ENCODE data around the gene VILL.

Gene VILL

GRCh38 chr3:37993820-37994638 lies 3.4 kb downstream of the VILL start:
- Histone ChIP-seq H3K79me2 (ENCODE audit: low read length) (no peaks in the 10 kb centered on the region), H3F3A (ENCODE audit: insufficient read depth, low read length) (0 out of 2 replicates have a peak, but pooled peaks cover 5% of the 10 kb centered on the region), H3K9me2 (replicated peaks; ENCODE audit: insufficient read depth, low read length) (no peaks in the 10 kb centered on the region), H3K27ac (ENCODE audit: low read length) (peak overlapping the region; percentile 7; the same call in 1 of the 2 replicates), H3K4me3 (ENCODE audit: low read length) (peak overlapping the region; percentile 86), H3K9ac (ENCODE audit: low read length) (peak overlapping the region; percentile 75), H3K4me2 (ENCODE audit: low read depth, low read length) (peak overlapping the region; percentile 67), H3K27me3 (replicated peaks; ENCODE audit: insufficient read depth, low read length) (no peaks in the 10 kb centered on the region; the same call in 1 of the 2 replicates), H3K9me3 (replicated peaks; ENCODE audit: insufficient read depth, low read length) (no peaks in the 10 kb centered on the region), H3K4me1 (ENCODE audit: low read length) (peaks cover 26% of the 10 kb centered on the region), H4K20me1 (ENCODE audit: insufficient read depth, low read length) (no peaks in the 10 kb centered on the region), H2AFZ (ENCODE audit: low read length) (peak overlapping the region; percentile 96), H3K36me3 (replicated peaks; ENCODE audit: insufficient read depth, low read length) (no peaks in the 10 kb centered on the region)
- peak; percentile 69 for DNase-seq
- no peak for TF ChIP-seq EZH2phosphoT487 (IDR thresholded peaks at IDR 0.05; ENCODE audit: low read length)
- no peak for TF ChIP-seq CTCF (IDR thresholded peaks at IDR 0.05; ENCODE audit: low read length)
- TF ChIP-seq EZH2 (optimal IDR thresholded peaks at IDR 0.05; ENCODE audit: low read depth, low read length): no peak

GRCh38 chr3:37994639-37994972 lies 4.0 kb downstream of the VILL start:
- Histone ChIP-seq H3K9ac (ENCODE audit: low read length) (peak overlapping the region; percentile 75; the same call in 1 of the 2 replicates), H3F3A (ENCODE audit: insufficient read depth, low read length) (0 out of 2 replicates have a peak, but pooled peaks cover 5% of the 10 kb centered on the region), H3K4me1 (ENCODE audit: low read length) (peaks cover 29% of the 10 kb centered on the region), H3K36me3 (replicated peaks; ENCODE audit: insufficient read depth, low read length) (no peaks in the 10 kb centered on the region), H3K9me3 (replicated peaks; ENCODE audit: insufficient read depth, low read length) (no peaks in the 10 kb centered on the region), H3K4me2 (ENCODE audit: low read depth, low read length) (peak overlapping the region; percentile 67), H3K4me3 (ENCODE audit: low read length) (peak overlapping the region; percentile 86), H4K20me1 (ENCODE audit: insufficient read depth, low read length) (no peaks in the 10 kb centered on the region), H3K27me3 (replicated peaks; ENCODE audit: insufficient read depth, low read length) (no peaks in the 10 kb centered on the region; the same call in 1 of the 2 replicates), H3K9me2 (replicated peaks; ENCODE audit: insufficient read depth, low read length) (no peaks in the 10 kb centered on the region), H3K79me2 (ENCODE audit: low read length) (no peaks in the 10 kb centered on the region), H3K27ac (ENCODE audit: low read length) (no peak overlapping the region), H2AFZ (ENCODE audit: low read length) (peak overlapping the region; percentile 96)
- no peak for TF ChIP-seq EZH2 (optimal IDR thresholded peaks at IDR 0.05; ENCODE audit: low read depth, low read length)
- DNase-seq: peak; percentile 25

GRCh38 chr3:37995652-37996641 lies 5.4 kb downstream of the VILL start:
- Histone ChIP-seq H3K79me2 (ENCODE audit: low read length) (no peaks in the 10 kb centered on the region), H4K20me1 (ENCODE audit: insufficient read depth, low read length) (no peaks in the 10 kb centered on the region), H3K4me1 (ENCODE audit: low read length) (peaks cover 29% of the 10 kb centered on the region), H3F3A (ENCODE audit: insufficient read depth, low read length) (0 out of 2 replicates have a peak, but pooled peaks cover 5% of the 10 kb centered on the region), H3K27me3 (replicated peaks; ENCODE audit: insufficient read depth, low read length) (no peaks in the 10 kb centered on the region; the same call in 1 of the 2 replicates), H2AFZ (ENCODE audit: low read length) (no peak overlapping the region), H3K36me3 (replicated peaks; ENCODE audit: insufficient read depth, low read length) (no peaks in the 10 kb centered on the region), H3K9me2 (replicated peaks; ENCODE audit: insufficient read depth, low read length) (no peaks in the 10 kb centered on the region), H3K9me3 (replicated peaks; ENCODE audit: insufficient read depth, low read length) (no peaks in the 10 kb centered on the region), H3K9ac (ENCODE audit: low read length) (no peak overlapping the region), H3K4me2 (ENCODE audit: low read depth, low read length) (no peak overlapping the region), H3K27ac (ENCODE audit: low read length) (no peak overlapping the region), H3K4me3 (ENCODE audit: low read length) (no peak overlapping the region)
- no peak for DNase-seq
- TF ChIP-seq EZH2 (optimal IDR thresholded peaks at IDR 0.05; ENCODE audit: low read depth, low read length) (no peak), EZH2phosphoT487 (IDR thresholded peaks at IDR 0.05; ENCODE audit: low read length) (no peak), CTCF (IDR thresholded peaks at IDR 0.05; ENCODE audit: low read length) (no peak)
